Stimulated activated CD4-positive, alpha-beta T cell treated with anti-CD3 and anti-CD28 coated beads, Interleukin-2, amount 100 ng/mL, for 4 hours (primary cell): ENCODE results near the gene PLEKHA7.
"Not testable (repeated sequence)": the region's sequence is repeated elsewhere in the genome, so short reads cannot be mapped to it uniquely, and the experiment has no call there.

Source experiments
- DNase-seq: peaks from one replicate; pipeline ENCODE4 v3.0.0-alpha.2; 2020; ENCODE audit warnings: low read depth

PLEKHA7 gene

DNA sequence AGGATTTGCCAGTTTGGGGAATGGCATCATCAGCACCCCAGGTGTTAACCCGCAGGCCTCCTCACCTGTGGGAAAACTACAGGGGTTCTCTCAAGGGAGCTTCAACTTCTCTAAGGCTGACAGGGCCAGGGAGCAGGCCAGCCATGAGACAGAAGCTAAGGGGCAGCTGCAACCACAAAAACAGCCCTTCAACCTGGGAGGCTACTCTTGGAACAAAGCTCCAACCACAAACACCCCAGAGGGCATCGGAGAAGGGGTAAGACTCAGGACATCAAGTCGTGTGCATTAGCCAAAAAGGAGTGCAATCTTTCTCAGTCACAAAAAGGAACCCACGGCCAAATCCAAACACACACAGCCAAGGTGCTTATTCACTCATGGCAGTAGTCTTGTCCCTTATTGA, 103.0 kb downstream of the PLEKHA7 start:
- no peak for DNase-seq

DNA sequence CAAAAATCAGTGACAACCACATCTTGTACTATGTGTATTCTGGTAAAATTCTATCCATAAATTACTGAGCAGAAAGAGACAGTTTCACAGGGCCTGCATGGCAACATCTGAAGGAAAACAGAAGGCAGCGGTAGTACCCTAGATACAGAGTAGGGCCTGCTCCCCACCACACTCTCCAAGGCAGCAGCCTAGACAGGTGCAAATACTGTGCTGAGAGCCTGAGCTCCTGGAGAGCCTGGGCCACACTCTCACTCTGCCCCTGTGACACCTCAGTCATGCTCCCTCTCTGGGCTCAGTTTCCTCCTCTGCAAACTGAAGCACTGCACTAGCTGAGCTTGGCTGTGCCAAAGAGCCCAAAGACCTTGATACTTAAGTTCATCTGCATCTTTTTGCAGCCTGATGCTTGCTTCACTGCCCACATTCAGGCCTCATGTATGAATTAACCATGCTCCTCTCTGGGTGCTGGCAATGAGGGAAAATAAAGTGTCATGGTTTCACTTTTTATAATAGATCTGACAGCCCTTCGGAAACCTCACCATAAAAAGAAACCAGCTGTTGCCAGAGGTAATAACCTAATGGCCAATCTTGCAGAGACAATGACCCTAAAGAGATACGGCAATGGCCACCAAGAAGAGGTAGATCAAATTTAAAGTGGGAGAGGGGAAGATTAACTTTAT, 104.7 kb downstream of the PLEKHA7 start:
- no peak for DNase-seq

DNA sequence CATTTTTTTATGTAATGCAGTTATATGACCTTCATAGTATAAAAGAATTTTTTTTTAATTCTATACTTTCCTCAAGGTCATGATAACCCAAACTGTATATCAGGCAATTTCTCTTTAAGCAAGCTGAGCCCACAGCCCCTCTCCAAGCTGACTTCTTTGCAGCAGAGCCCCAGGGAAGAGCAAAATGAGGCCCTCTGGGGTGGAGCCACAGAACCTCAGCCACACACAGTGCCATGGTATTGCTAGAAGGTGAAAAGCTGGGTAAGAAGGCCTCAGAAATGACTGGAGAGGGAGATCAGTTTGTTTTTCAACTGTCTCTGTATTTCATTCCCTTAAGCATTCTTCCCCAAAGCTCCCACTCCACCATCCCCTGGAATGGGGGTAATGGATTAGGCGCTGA, 108.8 kb downstream of the PLEKHA7 start:
- DNase-seq, result no peak

DNA sequence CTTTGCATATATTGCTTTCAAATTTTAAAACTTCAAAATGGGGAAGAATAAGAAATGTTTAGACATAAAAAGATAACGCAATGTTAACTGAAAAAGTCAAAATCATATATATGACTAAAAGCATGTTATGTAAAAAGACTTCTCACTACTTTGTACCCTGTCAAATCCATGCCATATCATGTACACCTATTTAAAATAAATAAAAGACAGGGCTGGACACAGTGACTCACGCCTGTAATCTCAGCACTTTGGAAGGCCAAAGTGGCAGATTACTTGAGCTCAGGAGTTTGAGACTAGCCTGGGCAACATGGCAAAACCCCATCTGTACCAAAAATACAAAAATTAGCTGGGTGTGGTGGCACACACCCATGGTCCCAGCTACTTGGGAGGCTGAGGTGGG, 109.5 kb downstream of the PLEKHA7 start:
- DNase-seq, result not testable (repeated sequence)

DNA sequence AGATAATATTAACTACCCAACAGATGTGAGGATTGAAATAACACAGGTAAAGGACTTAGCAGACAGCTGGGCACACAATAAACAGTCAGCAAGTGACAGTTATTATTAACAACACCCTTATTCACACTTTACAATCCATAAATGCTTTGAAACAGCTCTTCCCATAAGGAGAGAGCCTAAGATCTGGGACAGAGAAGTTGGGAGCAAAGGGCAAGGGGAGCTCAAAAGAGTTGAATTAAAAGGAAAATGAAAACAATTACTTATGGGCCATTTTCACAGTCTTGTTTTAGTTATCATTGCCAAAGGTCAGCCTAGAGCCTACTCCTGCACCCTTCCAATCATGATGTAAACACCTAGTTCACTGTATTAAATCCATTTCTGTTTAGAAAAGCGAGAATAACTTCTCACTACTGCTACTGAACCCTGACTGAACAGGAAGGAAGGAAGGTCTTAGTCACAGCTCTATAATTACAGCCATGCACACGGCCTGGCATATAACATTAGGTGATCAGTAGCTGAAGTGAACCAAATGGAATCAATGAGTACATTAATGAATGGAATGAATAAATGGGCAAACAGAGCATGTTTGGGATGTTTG, 111.3 kb downstream of the PLEKHA7 start:
- no peak for DNase-seq

DNA sequence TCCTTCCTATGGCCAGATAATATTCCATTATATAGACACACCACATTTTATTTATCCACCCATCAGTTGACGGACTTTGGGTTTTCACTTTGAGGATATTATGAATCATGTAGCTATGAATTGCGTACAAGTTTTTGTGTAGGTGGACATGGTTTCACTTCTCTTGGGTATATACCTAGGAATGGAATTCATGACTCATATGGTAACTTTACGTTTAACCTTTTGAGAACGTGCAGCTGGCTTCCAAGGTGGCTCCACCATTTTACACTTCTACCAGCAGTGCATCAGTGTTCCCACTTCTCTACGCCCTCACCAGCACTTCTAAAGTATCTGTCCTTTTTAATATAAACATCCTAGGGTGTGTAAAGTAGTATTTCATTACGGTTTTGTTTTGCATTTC, 112.0 kb downstream of the PLEKHA7 start:
- peak; percentile 10 for DNase-seq

DNA sequence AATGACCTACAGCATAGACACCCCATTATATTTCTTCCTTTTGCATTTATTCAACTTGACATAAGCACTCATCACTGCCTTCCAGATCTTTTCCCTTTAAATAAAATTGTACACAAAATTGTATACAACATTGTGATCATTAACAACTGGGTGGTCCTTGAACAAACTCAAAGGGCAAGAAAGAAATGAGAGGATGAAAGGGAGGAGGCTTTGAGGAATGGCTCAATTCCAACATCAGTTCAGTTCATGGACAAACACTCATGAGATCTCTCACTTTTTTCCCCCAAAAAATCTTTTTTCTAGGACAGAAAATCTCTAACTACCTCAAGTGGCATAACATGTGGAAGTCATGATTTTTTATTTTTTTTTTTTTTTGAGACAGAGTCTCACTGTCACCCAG, 113.7 kb downstream of the PLEKHA7 start:
- DNase-seq, result no peak

DNA sequence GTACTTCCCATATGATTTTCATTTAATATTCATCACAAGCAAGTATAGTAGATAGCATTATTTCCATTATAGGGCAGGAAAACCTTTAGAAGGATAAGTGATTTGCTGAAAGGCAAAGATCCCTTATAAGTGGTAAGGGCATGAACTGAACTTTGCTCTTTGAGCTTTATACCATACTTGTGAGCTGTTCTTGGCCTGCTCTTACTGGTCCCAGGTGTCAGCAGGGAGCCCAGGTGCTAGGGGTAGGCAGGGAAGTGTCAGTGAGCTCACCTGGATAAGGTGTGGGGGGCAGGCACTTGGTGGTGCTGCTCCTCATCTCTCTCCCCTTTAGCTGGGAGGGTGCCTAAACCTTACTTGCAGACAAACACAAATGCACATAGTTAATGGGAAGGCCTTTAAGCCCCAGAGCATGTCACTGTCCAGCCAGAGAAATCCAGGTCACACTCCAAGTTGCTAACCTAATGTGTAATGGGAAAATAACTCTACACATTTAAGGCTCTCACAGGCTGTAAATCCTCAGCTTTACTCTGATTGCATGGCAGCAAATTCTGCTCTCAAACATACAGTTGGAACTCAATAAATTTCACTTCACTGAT, 114.4 kb downstream of the PLEKHA7 start:
- DNase-seq, result no peak

DNA sequence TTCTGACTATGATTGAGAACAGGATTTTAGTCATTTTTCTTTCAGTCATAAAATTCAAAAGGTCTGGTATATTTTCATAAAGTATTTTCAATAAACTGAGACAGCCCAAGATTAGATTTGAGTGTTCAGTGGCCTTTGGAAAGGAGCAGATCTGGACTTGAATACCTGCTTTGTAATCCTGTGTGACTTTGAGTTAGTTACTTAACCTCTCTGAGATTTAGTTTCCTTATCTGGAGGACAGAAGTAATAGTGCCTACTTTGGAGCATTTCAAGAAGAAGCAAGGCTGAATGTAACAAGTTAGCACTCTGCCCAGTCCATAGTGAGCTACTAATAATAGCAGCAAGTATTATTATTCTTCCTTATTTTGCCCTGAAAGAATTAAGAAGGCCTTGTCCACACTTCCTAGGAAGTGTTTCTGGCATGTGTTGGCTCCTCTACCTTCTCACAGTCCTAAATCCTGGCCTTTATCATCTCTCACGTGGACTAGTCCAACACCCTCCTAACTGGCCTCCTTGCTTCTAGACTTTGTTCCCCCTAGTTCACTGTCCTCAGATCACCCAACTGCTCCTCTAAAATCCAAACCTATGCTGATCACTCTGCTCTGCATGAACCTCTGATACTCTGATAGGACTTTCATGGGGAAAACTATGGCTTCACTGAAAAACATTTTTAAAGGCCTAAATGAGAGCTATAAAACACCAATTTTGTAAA, 115.8 kb downstream of the PLEKHA7 start:
- DNase-seq, result no peak

DNA sequence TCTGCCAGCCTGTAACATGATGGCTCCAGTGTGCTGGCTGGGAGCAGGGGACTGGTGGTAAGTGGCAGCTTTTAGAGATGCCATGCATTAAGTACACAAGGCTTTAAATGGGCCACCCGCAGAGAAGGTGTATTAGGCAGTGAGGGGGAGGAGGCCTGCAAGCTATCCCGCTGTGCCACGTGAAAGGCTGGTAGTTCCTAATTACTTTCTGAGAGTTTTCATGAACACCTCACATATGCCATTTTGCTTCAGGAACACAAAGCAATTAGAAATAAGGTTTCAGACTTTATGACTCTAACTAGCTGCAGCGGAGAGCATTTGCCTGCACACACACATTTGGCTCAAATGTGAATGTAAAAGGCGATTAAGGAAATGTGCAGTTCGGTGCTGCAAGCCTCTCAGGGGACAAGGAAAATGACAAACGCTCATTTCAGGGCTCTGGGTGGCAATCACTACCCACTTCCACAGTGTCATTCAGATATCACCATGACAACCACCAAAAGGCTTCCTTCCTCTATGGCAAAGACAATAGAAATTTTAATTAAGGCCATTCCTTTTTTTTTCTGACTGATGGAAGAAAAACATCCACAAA, 116.6 kb downstream of the PLEKHA7 start:
- DNase-seq, result no peak

DNA sequence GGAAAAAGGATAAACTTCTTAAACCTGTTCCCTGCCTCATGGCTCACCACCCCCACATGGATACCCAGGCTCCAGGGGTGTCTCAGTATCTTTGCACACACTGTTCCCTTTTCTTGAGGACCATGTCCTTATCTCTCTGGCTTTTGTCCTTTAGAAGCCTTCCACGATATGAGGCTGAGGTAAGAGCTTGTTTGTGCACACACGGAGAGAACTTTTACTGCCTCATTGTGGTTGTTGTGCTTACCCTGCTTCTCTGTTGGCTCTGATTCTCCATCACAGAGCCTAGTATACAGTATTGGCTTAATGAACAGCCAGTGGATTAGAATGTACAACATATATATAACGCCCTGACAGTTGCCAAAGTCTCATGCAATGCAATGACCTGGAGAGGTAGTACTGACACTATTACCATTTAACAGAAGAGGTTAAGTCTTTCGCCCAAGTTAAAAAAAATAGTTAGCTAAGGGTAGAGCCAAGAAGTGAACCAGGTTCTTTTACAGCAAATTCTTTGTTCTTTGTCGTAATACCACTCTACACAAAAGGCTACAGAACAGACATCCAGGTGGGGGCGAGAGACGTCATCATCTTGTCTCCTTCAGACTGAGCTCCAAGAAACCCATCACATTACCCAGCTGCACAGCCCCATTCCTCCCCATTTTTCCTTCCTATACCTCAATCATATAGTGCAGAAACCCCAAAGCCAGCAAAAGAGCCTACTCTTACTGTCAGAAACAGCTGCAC, 117.3 kb downstream of the PLEKHA7 start:
- no peak for DNase-seq

DNA sequence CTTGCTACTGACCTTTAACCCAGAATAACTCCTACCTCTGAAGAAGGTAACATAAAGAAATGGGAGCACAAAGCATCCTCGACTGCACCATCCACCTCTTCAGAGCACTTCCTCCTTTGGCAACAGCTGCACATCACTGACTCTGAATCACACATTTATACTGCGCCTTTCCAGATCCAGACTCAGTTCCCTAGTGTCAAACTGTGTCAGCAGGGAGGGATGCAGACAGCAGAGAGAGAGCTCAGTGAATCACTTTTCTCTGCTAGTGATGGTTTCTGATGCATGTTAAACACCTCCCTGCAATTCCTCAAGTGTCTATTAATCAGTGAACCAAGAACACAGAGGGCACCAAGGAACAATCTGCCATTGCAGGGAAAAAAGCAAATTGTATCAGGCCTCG, 118.9 kb downstream of the PLEKHA7 start:
- no peak for DNase-seq

DNA sequence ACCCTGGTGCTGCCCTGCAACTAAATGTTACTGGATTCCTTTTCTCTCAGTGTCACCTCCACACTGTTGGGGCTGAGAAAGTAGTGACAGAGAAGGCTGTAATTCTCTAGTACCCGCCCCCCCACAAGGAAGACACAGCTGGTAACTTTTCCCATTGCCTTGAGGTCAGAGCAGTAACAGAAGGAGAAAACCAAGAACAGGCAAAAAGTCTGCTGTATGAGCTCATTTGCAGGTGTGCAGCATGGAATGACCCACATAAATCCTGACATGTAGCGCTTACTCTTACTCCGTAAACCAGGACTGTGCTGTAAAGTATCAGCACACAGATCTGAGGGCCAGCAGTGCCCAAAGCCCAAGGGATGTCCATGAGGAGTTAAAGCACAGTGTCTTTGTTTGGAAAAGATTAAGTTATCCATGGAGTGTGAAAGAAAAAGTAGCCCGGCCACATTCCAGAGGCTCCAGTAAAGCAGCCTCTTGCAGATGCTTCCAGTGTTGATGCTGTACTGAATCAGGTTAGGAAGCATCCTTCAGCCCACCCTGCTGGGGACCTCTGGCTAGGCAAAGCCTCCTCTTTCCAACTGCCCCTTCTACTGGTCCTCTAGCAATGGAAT, 120.7 kb downstream of the PLEKHA7 start:
- no peak for DNase-seq

DNA sequence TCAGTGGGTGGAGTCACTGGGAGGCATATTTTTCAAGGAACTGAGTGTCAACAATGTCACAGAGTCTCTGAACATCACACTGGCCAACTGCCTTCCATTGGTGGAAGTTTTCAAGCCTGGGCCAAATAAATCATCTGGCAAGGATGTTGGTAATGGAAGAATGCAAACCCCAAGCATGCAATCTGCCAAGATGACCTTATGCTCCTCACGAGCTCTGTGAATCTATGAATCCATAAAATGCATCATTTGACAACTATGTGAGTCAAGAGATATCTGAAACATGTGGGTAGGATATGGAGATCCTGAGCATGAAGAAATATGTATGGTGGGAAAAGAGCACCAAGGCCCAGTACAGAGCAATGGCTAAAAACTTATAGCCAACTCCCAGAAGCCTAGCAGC, 122.2 kb downstream of the PLEKHA7 start:
- DNase-seq, result no peak

DNA sequence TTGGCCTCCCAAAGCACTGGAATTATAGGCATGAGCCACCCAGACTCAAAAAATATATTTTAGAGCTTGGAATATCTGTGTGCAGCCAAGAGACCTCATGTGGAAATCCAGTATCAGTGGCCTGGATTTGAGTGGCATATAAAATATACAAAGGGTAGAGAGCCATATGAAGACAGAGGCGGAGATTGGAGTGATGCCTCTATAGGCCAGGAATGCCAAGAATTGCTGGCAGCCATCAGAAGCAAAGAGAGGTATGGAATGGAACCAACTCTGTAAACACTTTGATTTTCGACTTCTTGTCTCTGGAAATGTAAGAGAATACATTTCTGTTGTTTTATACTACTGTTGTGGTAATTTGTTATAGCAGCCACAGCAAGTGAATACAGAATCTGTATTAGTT, 123.0 kb downstream of the PLEKHA7 start:
- DNase-seq, result no peak

DNA sequence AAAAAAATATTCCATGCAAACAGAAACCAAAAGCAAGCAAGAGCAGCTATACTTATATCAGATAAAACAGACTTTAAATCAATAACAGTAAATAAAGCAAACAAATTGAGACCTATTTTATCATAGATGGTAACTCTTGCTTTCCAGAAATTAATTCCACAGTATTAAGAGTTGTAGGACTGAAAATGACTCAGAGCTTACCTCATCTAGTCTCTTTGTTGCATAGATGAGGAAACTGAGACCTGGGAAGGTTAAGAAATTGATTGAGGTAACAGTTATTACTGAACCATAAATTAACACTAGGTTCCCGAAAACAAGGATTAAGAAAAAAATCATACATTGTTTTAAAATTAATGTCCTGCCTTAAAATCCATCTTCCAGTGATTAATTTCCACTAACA, 123.8 kb downstream of the PLEKHA7 start:
- DNase-seq, result no peak

DNA sequence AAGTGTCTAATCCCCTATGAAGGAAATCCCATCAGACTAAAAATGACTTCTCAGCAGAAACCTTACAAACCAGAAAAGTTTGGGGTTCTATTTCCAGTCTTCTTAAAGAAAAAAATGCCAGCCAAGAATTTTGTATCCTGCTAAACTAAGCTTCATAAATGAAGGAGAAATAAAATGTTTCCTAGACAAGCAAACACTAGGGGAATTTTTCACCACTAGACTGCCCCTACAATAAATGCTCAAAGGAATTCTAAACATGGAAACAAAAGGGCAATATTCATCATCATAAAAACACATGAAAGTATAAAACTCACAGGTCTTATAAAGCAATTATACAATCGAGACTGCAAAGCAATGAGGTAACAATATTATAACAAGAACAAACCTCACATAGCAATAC, 124.3 kb downstream of the PLEKHA7 start:
- DNase-seq, result no peak

DNA sequence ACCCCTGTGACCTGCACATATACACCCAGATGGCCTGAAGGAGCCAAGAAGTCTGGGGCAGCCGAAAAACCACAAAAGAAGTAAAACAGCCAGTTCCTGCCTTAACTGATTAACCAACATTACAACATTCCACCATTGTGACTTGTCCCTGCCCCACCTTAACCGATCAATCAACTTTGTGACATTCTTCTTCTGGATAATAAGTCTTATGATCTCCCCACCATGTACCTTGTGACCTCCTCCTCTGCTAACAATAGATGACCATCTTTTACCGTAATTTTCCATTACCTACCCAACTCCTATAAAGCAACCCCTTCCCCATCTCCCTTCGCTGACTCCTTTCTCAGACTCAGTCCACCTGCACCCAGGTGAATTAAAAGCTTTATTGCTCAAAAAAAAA, 125.2 kb downstream of the PLEKHA7 start:
- not testable (repeated sequence) for DNase-seq

DNA sequence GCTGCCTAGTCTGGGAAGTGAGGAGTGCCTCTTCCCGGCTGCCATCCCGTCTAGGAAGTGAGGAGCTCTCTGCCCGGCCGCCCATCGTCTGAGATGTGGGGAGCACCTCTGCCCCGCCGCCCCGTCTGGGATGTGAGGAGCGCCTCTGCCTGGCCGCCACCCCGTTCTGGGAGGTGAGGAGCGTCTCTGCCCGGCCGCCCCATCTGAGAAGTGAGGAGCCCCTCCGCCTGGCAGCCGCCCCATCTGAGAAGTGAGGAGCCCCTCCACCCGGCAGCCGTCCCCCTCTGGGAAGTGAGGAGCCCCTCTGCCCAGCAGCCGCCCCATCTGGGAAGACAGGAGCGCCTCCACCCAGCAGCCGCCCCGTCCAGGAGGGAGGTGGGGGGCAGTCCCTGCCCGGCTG, 126.3 kb downstream of the PLEKHA7 start:
- DNase-seq, result not testable (repeated sequence)

DNA sequence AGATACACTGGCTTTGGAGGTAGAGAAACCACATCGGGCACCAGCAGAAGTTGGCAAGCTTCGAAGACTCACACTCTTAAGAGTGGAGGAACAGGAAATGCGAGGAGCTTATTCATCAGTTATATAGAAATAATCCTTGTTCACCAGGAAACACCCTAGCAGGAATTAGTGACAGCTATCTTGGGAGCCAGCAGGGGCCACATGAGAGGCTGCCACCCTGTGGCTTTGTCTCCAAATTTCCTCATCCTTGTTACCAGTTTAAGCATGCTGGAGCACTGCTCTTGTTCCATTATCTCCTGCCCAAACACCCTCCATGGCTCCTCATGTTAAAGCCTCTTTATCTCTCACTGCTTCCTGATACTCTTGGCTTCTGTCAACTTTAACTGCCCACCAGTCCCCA, 131.0 kb downstream of the PLEKHA7 start:
- no peak for DNase-seq

DNA sequence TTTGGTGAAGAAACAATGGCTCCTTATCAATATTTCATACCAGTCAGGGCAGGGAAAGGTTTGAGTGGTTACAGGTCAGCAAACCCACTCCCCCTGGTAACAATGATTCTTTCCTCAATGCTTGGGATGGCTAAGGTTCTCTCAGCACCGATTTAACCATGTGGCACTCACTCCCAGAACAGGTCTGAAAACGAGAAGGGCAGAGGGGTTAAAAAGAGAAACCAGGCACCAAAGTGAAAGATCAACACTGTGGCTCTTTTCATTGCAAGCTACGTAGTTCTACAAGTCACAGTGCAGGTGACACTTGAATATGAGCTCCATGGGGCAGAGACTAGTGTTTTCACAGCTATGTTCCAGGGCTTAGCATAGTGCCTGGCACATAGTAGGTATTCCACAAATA, 132.4 kb downstream of the PLEKHA7 start:
- no peak for DNase-seq
